B cell (primary cell): ENCODE data around the gene RHBDF1. TPM values are rescaled to one million over a fixed set of nuclear protein-coding genes. Genes with fewer than 3 reads are reported as not detected.

Experiments used
- ATAC-seq: fragments of 200-7000 bp; cut with Tn5 transposase; one replicate; pipeline ENCODE4 v1.10.0; 2021; ENCODE audit warnings: low read depth, mild to moderate bottlenecking, moderate number of reproducible peaks, moderate library complexity
- CTCF ChIA-PET: fragments of 350-600 bp; sonication (Branson Sonifier 250); formaldehyde crosslinking; loops from one replicate; lab custom pipeline; 2021; ENCODE audit warnings: antibody characterized with exemption, inconsistent platforms; lab: Charles Lee
- POLR2A ChIA-PET: fragments of 350-600 bp; sonication (Branson Sonifier 250); formaldehyde crosslinking; loops from one replicate; lab custom pipeline; 2021; ENCODE audit warnings: antibody characterized with exemption; lab: Charles Lee
- DNase-seq: peaks from one replicate; pipeline ENCODE4 v3.0.0; 2013
- H2AFZ ChIP-seq: 2 replicates; pipeline ENCODE4 v1.6.1; 2012; ENCODE audit warnings: mild to moderate bottlenecking, low read depth, low read length; ENCODE audit not compliant: insufficient read depth, poor library complexity, severe bottlenecking
- H3K27ac ChIP-seq, 2 donors: 1 replicate in 1 of 2; 2 replicates in 1 of 2; pipeline ENCODE4 v1.5.1; 2012 to 2013; ENCODE audit warnings: low read length in 2 of 2, mild to moderate bottlenecking in 2 of 2, moderate library complexity in 1 of 2
- H3K27me3 ChIP-seq, 4 experiments: fragments of 200-600 bp in 1 of 4; sonication (generic) in 1 of 4; replicated peaks in 1 of 4; 1 replicate in 2 of 4; 2 replicates in 2 of 4; pipeline versions ENCODE4 v1.6.1 to v1.7.0; 2013 to 2016; ENCODE audit warnings: low read length in 3 of 4, mild to moderate bottlenecking in 2 of 4, mixed read lengths in 1 of 4, moderate library complexity in 1 of 4; ENCODE audit not compliant: insufficient read depth in 4 of 4, control insufficient read depth in 3 of 4; ENCODE audit errors: control extremely low read depth in 1 of 4
- H3K36me3 ChIP-seq, 2 experiments: replicated peaks in 1 of 2; 1 replicate in 1 of 2; 2 replicates in 1 of 2; pipeline versions ENCODE4 v1.6.1 to v1.7.1; 2013; ENCODE audit warnings: low read length in 1 of 2; ENCODE audit not compliant: insufficient read depth in 2 of 2, control insufficient read depth in 1 of 2; ENCODE audit errors: control extremely low read depth in 1 of 2, extremely low read depth in 1 of 2
- H3K4me1 ChIP-seq, 2 donors: fragments of 200-600 bp in 1 of 2; sonication (generic) in 1 of 2; 1 replicate in 1 of 2; 2 replicates in 1 of 2; pipeline versions ENCODE4 v1.5.1 to v1.6.1; 2013 to 2017; ENCODE audit warnings: low read length in 2 of 2; ENCODE audit not compliant: control insufficient read depth in 2 of 2, insufficient read depth in 2 of 2
- H3K4me2 ChIP-seq: replicated peaks from 2 replicates; pipeline ENCODE3; 2012; ENCODE audit warnings: mild to moderate bottlenecking, low read depth, low read length; ENCODE audit not compliant: poor library complexity, severe bottlenecking
- H3K4me3 ChIP-seq, 5 experiments: fragments of 200-600 bp in 1 of 5; sonication (generic) in 1 of 5; 1 replicate in 3 of 5; 2 replicates in 2 of 5; pipeline versions ENCODE4 v1.5.1 to v1.7.0; 2011 to 2016; ENCODE audit warnings: low read length in 4 of 5, mild to moderate bottlenecking in 4 of 5, low read depth in 2 of 5, control low read depth in 1 of 5, moderate library complexity in 1 of 5; ENCODE audit not compliant: insufficient read depth in 1 of 5; ENCODE audit errors: control extremely low read depth in 1 of 5, extremely low read depth in 1 of 5
- H3K79me2 ChIP-seq: fragments of 200-600 bp; sonication (generic); one replicate; pipeline ENCODE4 v1.6.0; 2016; ENCODE audit warnings: low read length; ENCODE audit not compliant: control insufficient read depth, insufficient read depth
- H3K9ac ChIP-seq: fragments of 200-600 bp; sonication (generic); 2 replicates; pipeline ENCODE4 v1.6.1; 2017; ENCODE audit warnings: mild to moderate bottlenecking, low read length, moderate library complexity
- H3K9me3 ChIP-seq, 3 donors: one replicate each; pipeline versions ENCODE4 v1.6.1 to v1.7.1; 2013; ENCODE audit warnings: low read length in 2 of 3; ENCODE audit not compliant: control insufficient read depth in 2 of 3, insufficient read depth in 1 of 3; ENCODE audit errors: control extremely low read depth in 1 of 3
- H4K20me1 ChIP-seq: 2 replicates; pipeline ENCODE4 v1.6.0; 2012; ENCODE audit warnings: mild to moderate bottlenecking, low read length; ENCODE audit not compliant: insufficient read depth, control insufficient read depth, poor library complexity, severe bottlenecking
- H3K27ac Mint-ChIP-seq: one replicate; pipeline ENCODE4 v1.8.0; 2021; ENCODE audit warnings: mixed read lengths
- H3K27me3 Mint-ChIP-seq: one replicate; pipeline ENCODE4 v1.8.0; 2021; ENCODE audit warnings: mixed read lengths
- H3K4me1 Mint-ChIP-seq: one replicate; pipeline ENCODE4 v1.8.0; 2021; ENCODE audit warnings: mixed read lengths
- H3K4me3 Mint-ChIP-seq: one replicate; pipeline ENCODE4 v1.8.0; 2021; ENCODE audit warnings: mixed read lengths
- H3K9me3 Mint-ChIP-seq: one replicate; pipeline ENCODE4 v1.8.0; 2022; ENCODE audit warnings: mixed read lengths; ENCODE audit not compliant: insufficient read depth
- CTCF ChIP-seq: fragments of 200-600 bp; IDR thresholded peaks from one replicate; pipeline ENCODE4 v1.8.0; 2022; ENCODE audit warnings: antibody characterized with exemption, mild to moderate bottlenecking
- EZH2 ChIP-seq: IDR thresholded peaks from 2 replicates; pipeline ENCODE4 v1.6.1; 2012; ENCODE audit warnings: borderline replicate concordance, low read depth, mild to moderate bottlenecking, moderate library complexity, low read length; ENCODE audit not compliant: insufficient read depth, poor library complexity, severe bottlenecking
- WGBS: methylation state at CpG from one replicate; pipeline ENCODE4 v1.1.5; 2013; ENCODE audit warnings: missing lambda C conversion rate; ENCODE audit not compliant: insufficient coverage; 5-methylcytosine and 5-hydroxymethylcytosine counted together
- intact Hi-C: fragments of 100-400 bp; cut with micrococcal nuclease; formaldehyde crosslinking; loops from one replicate; pipeline ENCODE4 v1.10.0; 2022
- polyA plus RNA-seq: library from polyadenylated mRNA; depleted of rRNA; stranded (reverse); fragments of >200 nt; gene quantifications from 2 replicates; pipeline ENCODE4 v1.2.3, GENCODE V29; 2012
- total RNA-seq, 2 donors: library from RNA; stranded (reverse); fragments of 120-200 nt in 1 of 2; gene quantifications; 1 replicate in 1 of 2; 2 replicates in 1 of 2; pipeline versions ENCODE4 v1.2.3 to v1.2.4, GENCODE V29; 2013 to 2022

RHBDF1 gene
- total and polyA plus RNA-seq, 2 donors (not counting 1 experiment from before 2014, with no cell fraction given): 0.42 to 0.76 TPM

- ChIA-PET CTCF (interaction anchor here (1.6 kb wide), 1 partner anchor 20 kb away, joined by 4 read pairs; no protein-coding TSS in a partner anchor), POLR2A (interaction anchor here (0.7 kb wide), 1 partner anchor 50 kb away, joined by 3 read pairs; no protein-coding TSS in a partner anchor)
- H3K9me3 ChIP-seq: no peaks in the 10 kb centered on the region
- no peak overlapping the region for H3K27ac Mint-ChIP-seq
- no peak for TF ChIP-seq EZH2
- no peak for TF ChIP-seq CTCF
- H3K9ac ChIP-seq: no peak overlapping the region
- no peak for ATAC-seq
- no peak overlapping the region for H3K4me3 Mint-ChIP-seq
- H2AFZ ChIP-seq: no peak overlapping the region
- no peaks in the 10 kb centered on the region for H3K9me3 Mint-ChIP-seq
- peaks cover 18% of the 10 kb centered on the region for H4K20me1 ChIP-seq
- H3K36me3 ChIP-seq: peaks cover 4 to 60% of the 10 kb centered on the region in 2 experiments
- 98% methylated on average over 5 of the region's 5 CpGs for WGBS
- DNase-seq: no peak
- no peaks in the 10 kb centered on the region for H3K27me3 ChIP-seq
- no peak overlapping the region for H3K27ac ChIP-seq
- no peak overlapping the region for H3K4me3 ChIP-seq
- intact Hi-C loops: no loop called here
- peaks cover 16% of the 10 kb centered on the region for H3K4me1 Mint-ChIP-seq
- H3K27me3 Mint-ChIP-seq: no peaks in the 10 kb centered on the region
- H3K4me1 ChIP-seq: peaks cover 0 to 8% of the 10 kb centered on the region in 2 donors
- H3K4me2 ChIP-seq: no peak overlapping the region
- H3K79me2 ChIP-seq: peaks cover 43% of the 10 kb centered on the region
These were observed 27.0 kb downstream of the RHBDF1 start for GRCh38 chr16:45454-45853.

- POLR2A ChIA-PET: no interaction called here
- TF ChIP-seq CTCF (no peak), EZH2 (no peak)
- 97% methylated on average over 4 of the region's 8 CpGs for WGBS
- Histone ChIP-seq H3K27ac (no peak overlapping the region), H3K79me2 (peaks cover 41% of the 10 kb centered on the region), H3K4me1 (peaks cover 5 to 14% of the 10 kb centered on the region in 2 donors), H3K9me3 (no peaks in the 10 kb centered on the region), H3K9ac (no peak overlapping the region), H3K27me3 (no peaks in the 10 kb centered on the region), H4K20me1 (peaks cover 13% of the 10 kb centered on the region), H3K4me2 (no peak overlapping the region), H3K4me3 (no peak overlapping the region), H3K36me3 (peaks cover 4 to 57% of the 10 kb centered on the region in 2 experiments), H2AFZ (no peak overlapping the region)
- no peaks in the 10 kb centered on the region for H3K27me3 Mint-ChIP-seq
- intact Hi-C loops: no loop called here
- DNase-seq (no peak), ATAC-seq (no peak)
- peaks cover 19% of the 10 kb centered on the region for H3K4me1 Mint-ChIP-seq
- no peaks in the 10 kb centered on the region for H3K9me3 Mint-ChIP-seq
- H3K4me3 Mint-ChIP-seq: no peak overlapping the region
- CTCF ChIA-PET: interaction anchor here (0.6 to 3.1 kb wide), 6 partner anchors 9 to 1256 kb away, joined by 3 to 14 read pairs (median 4); partner anchors contain the start of genes POLR3K and SNRNP25
- H3K27ac Mint-ChIP-seq: no peak overlapping the region
These were observed 27.8 kb downstream of the RHBDF1 start for GRCh38 chr16:44655-45054.
